KOPT-K1 (cell line): Measurements from ENCODE around the gene ZBTB46.
A peak's percentile ranks its signal among the peaks of the same experiment; 100 is the strongest.
"Not testable (repeated sequence)": the region's sequence is repeated elsewhere in the genome, so short reads cannot be mapped to it uniquely, and the experiment has no call there.

Source experiments
- H3K27ac ChIP-seq: fragments of 200-600 bp; sonication (generic); 2 replicates; pipeline ENCODE4 v1.5.1; 2016; ENCODE audit warnings: antibody characterized with exemption, mild to moderate bottlenecking, low read depth, low read length; ENCODE audit not compliant: poor library complexity, severe bottlenecking
- H3K36me3 ChIP-seq: fragments of 200-600 bp; sonication (generic); 2 replicates; pipeline ENCODE4 v1.5.1; 2017; ENCODE audit warnings: antibody characterized with exemption, mild to moderate bottlenecking, low read length, moderate library complexity; ENCODE audit not compliant: insufficient read depth
- H3K9me3 ChIP-seq: fragments of 200-600 bp; sonication (generic); 2 replicates; pipeline ENCODE4 v1.5.1; 2017; ENCODE audit warnings: antibody characterized with exemption, low read length, mild to moderate bottlenecking; ENCODE audit not compliant: insufficient read depth, poor library complexity, severe bottlenecking

ZBTB46 gene

GRCh38 chr20:63732118-63733095 lies 98.7 kb downstream of the ZBTB46 start:
- Histone ChIP-seq H3K36me3 (peaks cover 34% of the 10 kb centered on the region), H3K9me3 (no peaks in the 10 kb centered on the region), H3K27ac (peak overlapping the region; percentile 92)

GRCh38 chr20:63731410-63731809 lies 99.7 kb downstream of the ZBTB46 start:
- H3K9me3 ChIP-seq: no peaks in the 10 kb centered on the region
- H3K27ac ChIP-seq: peak overlapping the region; percentile 92
- peaks cover 41% of the 10 kb centered on the region for H3K36me3 ChIP-seq

- not testable (repeated sequence) for H3K9me3 ChIP-seq
- Histone ChIP-seq H3K36me3 (peaks cover 35% of the 10 kb centered on the region), H3K27ac (peak overlapping the region; percentile 92)
Observed at GRCh38 chr20:63730189-63730733, 100.8 kb downstream of the ZBTB46 start.

- Histone ChIP-seq H3K36me3 (peaks cover 76% of the 10 kb centered on the region), H3K9me3 (peaks cover 32% of the 10 kb centered on the region)
Observed at GRCh38 chr20:63722967-63723622, 108.0 kb downstream of the ZBTB46 start.

GRCh38 chr20:63718996-63719395 lies 112.1 kb downstream of the ZBTB46 start:
- Histone ChIP-seq H3K9me3 (peaks cover 20% of the 10 kb centered on the region), H3K27ac (no peak overlapping the region), H3K36me3 (peaks cover 94% of the 10 kb centered on the region)

More at GRCh38 chr20:63722967-63723622, 108.0 kb downstream of the ZBTB46 start:
- not testable (repeated sequence) for H3K27ac ChIP-seq

- Histone ChIP-seq H3K27ac (no peak overlapping the region), H3K36me3 (peaks cover 92% of the 10 kb centered on the region), H3K9me3 (peaks cover 27% of the 10 kb centered on the region)
Observed at GRCh38 chr20:63714858-63715257, 116.2 kb downstream of the ZBTB46 start.

GRCh38 chr20:63712191-63712590 lies 118.9 kb downstream of the ZBTB46 start:
- Histone ChIP-seq H3K36me3 (peaks cover 77% of the 10 kb centered on the region), H3K9me3 (peaks cover 16% of the 10 kb centered on the region), H3K27ac (no peak overlapping the region)

GRCh38 chr20:63711085-63711645 lies 119.9 kb downstream of the ZBTB46 start:
- Histone ChIP-seq H3K36me3 (peaks cover 71% of the 10 kb centered on the region), H3K27ac (no peak overlapping the region), H3K9me3 (peaks cover 16% of the 10 kb centered on the region)

GRCh38 chr20:63709149-63709527 lies 121.9 kb downstream of the ZBTB46 start:
- H3K27ac ChIP-seq: no peak overlapping the region
- H3K36me3 ChIP-seq: peaks cover 71% of the 10 kb centered on the region
- H3K9me3 ChIP-seq: peaks cover 8% of the 10 kb centered on the region

GRCh38 chr20:63708301-63709148 lies 122.5 kb downstream of the ZBTB46 start:
- Histone ChIP-seq H3K36me3 (peaks cover 73% of the 10 kb centered on the region), H3K9me3 (peaks cover 6% of the 10 kb centered on the region), H3K27ac (peak overlapping the region; percentile 82)

- peak within 1 kb of the TSS; percentile 82 for H3K27ac ChIP-seq
Observed at GRCh38 chr20:63707558-63708300, 123.3 kb downstream of the ZBTB46 start, which contains the start of the genes ARFRP1 and ZGPAT. TSS of gene ARFRP1 (minus strand) at chr20:63707976. CDS start at chr20:63707091, 885 bp downstream. TSS of gene ZGPAT (plus strand) at chr20:63708039. CDS start at chr20:63708581, 542 bp downstream.

GRCh38 chr20:63706852-63707557 lies 124.1 kb downstream of the ZBTB46 start:
- Histone ChIP-seq H3K36me3 (peaks cover 70% of the 10 kb centered on the region), H3K27ac (peak overlapping the region; percentile 82), H3K9me3 (peaks cover under 1% of the 10 kb centered on the region)

More at GRCh38 chr20:63707558-63708300, 123.3 kb downstream of the ZBTB46 start, which contains the start of the genes ARFRP1 and ZGPAT:
- Histone ChIP-seq H3K9me3 (peaks cover 6% of the 10 kb centered on the region), H3K36me3 (peaks cover 77% of the 10 kb centered on the region)
